ENCODE measurements around the gene GSS.
A peak's percentile ranks its signal among the peaks of the same experiment; 100 is the strongest.

GSS gene

GRCh38 chr20:34947336-34947735, 8.3 kb downstream of the GSS start:
- ATAC-seq = no peak
- H3K36me3 Mint-ChIP-seq = peaks cover 54% of the 10 kb centered on the region

GRCh38 chr20:34946661-34947060, 8.9 kb downstream of the GSS start:
- no peak overlapping the region for H3K27ac Mint-ChIP-seq
- no peak overlapping the region for H3K4me3 Mint-ChIP-seq
- DNase-seq (ENCODE audit: low spot score in 2 of 2) = no peak
- H3K4me1 Mint-ChIP-seq = peaks cover 2% of the 10 kb centered on the region
- H3K36me3 Mint-ChIP-seq = peaks cover 60% of the 10 kb centered on the region
- ATAC-seq = no peak
- no peaks in the 10 kb centered on the region for H3K9me3 Mint-ChIP-seq

More at GRCh38 chr20:34947336-34947735, 8.3 kb downstream of the GSS start:
- Mint-ChIP-seq H3K27ac (no peak overlapping the region), H3K9me3 (no peaks in the 10 kb centered on the region), H3K4me1 (peaks cover 6% of the 10 kb centered on the region), H3K4me3 (no peak overlapping the region)
- DNase-seq (ENCODE audit: low spot score in 2 of 2) = no peak

GRCh38 chr20:34945315-34946077, 10.1 kb downstream of the GSS start:
- DNase-seq (ENCODE audit: low spot score in 2 of 2) (no peak), ATAC-seq (no peak)
- Mint-ChIP-seq H3K27ac (no peak overlapping the region), H3K4me3 (no peak overlapping the region), H3K4me1 (no peaks in the 10 kb centered on the region), H3K9me3 (no peaks in the 10 kb centered on the region), H3K36me3 (peaks cover 66% of the 10 kb centered on the region)

- DNase-seq (ENCODE audit: low spot score in 2 of 2) (no peak), ATAC-seq (no peak)
- no peak overlapping the region for H3K27ac Mint-ChIP-seq
- no peaks in the 10 kb centered on the region for H3K9me3 Mint-ChIP-seq
- H3K36me3 Mint-ChIP-seq = peaks cover 67% of the 10 kb centered on the region
- no peaks in the 10 kb centered on the region for H3K4me1 Mint-ChIP-seq
- no peak overlapping the region for H3K4me3 Mint-ChIP-seq
Observed at GRCh38 chr20:34943808-34944567, 11.6 kb downstream of the GSS start.

GRCh38 chr20:34942301-34942700, 13.3 kb downstream of the GSS start:
- no peak for ATAC-seq
- Mint-ChIP-seq H3K27ac (peak overlapping the region; percentile 37), H3K4me3 (no peak overlapping the region), H3K9me3 (no peaks in the 10 kb centered on the region), H3K4me1 (no peaks in the 10 kb centered on the region), H3K36me3 (peaks cover 64% of the 10 kb centered on the region)
- DNase-seq (ENCODE audit: low spot score in 2 of 2) = no peak

GRCh38 chr20:34941226-34941625, 14.4 kb downstream of the GSS start:
- Mint-ChIP-seq H3K36me3 (peaks cover 71% of the 10 kb centered on the region), H3K9me3 (no peaks in the 10 kb centered on the region), H3K27ac (no peak overlapping the region), H3K4me3 (no peak overlapping the region), H3K4me1 (no peaks in the 10 kb centered on the region)
- DNase-seq (ENCODE audit: low spot score in 2 of 2) = no peak
- ATAC-seq = no peak

GRCh38 chr20:34940081-34940481, 15.5 kb downstream of the GSS start:
- peaks cover 72% of the 10 kb centered on the region for H3K36me3 Mint-ChIP-seq
- H3K27ac Mint-ChIP-seq = no peak overlapping the region
- DNase-seq (ENCODE audit: low spot score in 2 of 2) (no peak), ATAC-seq (no peak)
- no peak overlapping the region for H3K4me3 Mint-ChIP-seq
- H3K4me1 Mint-ChIP-seq = no peaks in the 10 kb centered on the region
- H3K9me3 Mint-ChIP-seq = no peaks in the 10 kb centered on the region

GRCh38 chr20:34938466-34939163, 17.0 kb downstream of the GSS start:
- Mint-ChIP-seq H3K9me3 (no peaks in the 10 kb centered on the region), H3K36me3 (peaks cover 67% of the 10 kb centered on the region), H3K4me1 (no peaks in the 10 kb centered on the region), H3K27ac (peak overlapping the region; percentile 5), H3K4me3 (no peak overlapping the region)
- DNase-seq (ENCODE audit: low spot score in 2 of 2) = no peak
- no peak for ATAC-seq

- no peak for DNase-seq (ENCODE audit: low spot score in 2 of 2)
- no peaks in the 10 kb centered on the region for H3K4me1 Mint-ChIP-seq
- ATAC-seq = no peak
- H3K4me3 Mint-ChIP-seq = no peak overlapping the region
- peaks cover 41% of the 10 kb centered on the region for H3K36me3 Mint-ChIP-seq
- H3K27ac Mint-ChIP-seq = no peak overlapping the region
- no peaks in the 10 kb centered on the region for H3K9me3 Mint-ChIP-seq
Observed at GRCh38 chr20:34931771-34932170, 23.8 kb downstream of the GSS start.

GRCh38 chr20:34928411-34928810, 27.2 kb downstream of the GSS start:
- peaks cover 24% of the 10 kb centered on the region for H3K36me3 Mint-ChIP-seq

GRCh38 chr20:34927736-34928135, 27.9 kb downstream of the GSS start:
- no peak overlapping the region for H3K4me3 Mint-ChIP-seq
- H3K36me3 Mint-ChIP-seq = peaks cover 18% of the 10 kb centered on the region
- H3K27ac Mint-ChIP-seq = peak overlapping the region; percentile 66
- H3K4me1 Mint-ChIP-seq = peaks cover 9% of the 10 kb centered on the region
- no peak for ATAC-seq
- no peak for DNase-seq (ENCODE audit: low spot score in 2 of 2)
- H3K9me3 Mint-ChIP-seq = no peaks in the 10 kb centered on the region

More at GRCh38 chr20:34928411-34928810, 27.2 kb downstream of the GSS start:
- DNase-seq (ENCODE audit: low spot score in 2 of 2) (no peak), ATAC-seq (no peak)
- Mint-ChIP-seq H3K4me1 (peaks cover 9% of the 10 kb centered on the region), H3K9me3 (no peaks in the 10 kb centered on the region), H3K27ac (peak overlapping the region; percentile 66), H3K4me3 (no peak overlapping the region)

- peaks cover 9% of the 10 kb centered on the region for H3K4me1 Mint-ChIP-seq
- H3K4me3 Mint-ChIP-seq = no peak overlapping the region
- H3K27ac Mint-ChIP-seq = peak overlapping the region; percentile 60
- ATAC-seq (no peak), DNase-seq (ENCODE audit: low spot score in 2 of 2) (no peak)
- no peaks in the 10 kb centered on the region for H3K9me3 Mint-ChIP-seq
- H3K36me3 Mint-ChIP-seq = peaks cover 17% of the 10 kb centered on the region
Observed at GRCh38 chr20:34926581-34926980, 29.0 kb downstream of the GSS start.

GRCh38 chr20:34925981-34926380, 29.6 kb downstream of the GSS start:
- Mint-ChIP-seq H3K36me3 (peaks cover 16% of the 10 kb centered on the region), H3K4me1 (peaks cover 14% of the 10 kb centered on the region), H3K4me3 (no peak overlapping the region), H3K9me3 (no peaks in the 10 kb centered on the region), H3K27ac (peak overlapping the region; percentile 60)
- ATAC-seq = no peak
- no peak for DNase-seq (ENCODE audit: low spot score in 2 of 2)

- Mint-ChIP-seq H3K36me3 (peaks cover 9% of the 10 kb centered on the region), H3K9me3 (no peaks in the 10 kb centered on the region), H3K4me3 (no peak overlapping the region), H3K4me1 (peaks cover 20% of the 10 kb centered on the region), H3K27ac (peak overlapping the region; percentile 60)
- ATAC-seq = no peak
- no peak for DNase-seq (ENCODE audit: low spot score in 2 of 2)
Observed at GRCh38 chr20:34925341-34925740, 30.3 kb downstream of the GSS start.

GRCh38 chr20:34923414-34923813, 32.2 kb downstream of the GSS start:
- Mint-ChIP-seq H3K36me3 (peaks cover 4% of the 10 kb centered on the region), H3K4me3 (no peak overlapping the region), H3K27ac (no peak overlapping the region), H3K4me1 (peaks cover 32% of the 10 kb centered on the region), H3K9me3 (no peaks in the 10 kb centered on the region)
- DNase-seq (ENCODE audit: low spot score in 2 of 2) = no peak
- no peak for ATAC-seq
